Caco-2 (cell line): ENCODE measurements around the gene EHD4. TPM values are rescaled to one million over a fixed set of nuclear protein-coding genes. Genes with fewer than 3 reads are reported as not detected.

ENCODE experiments used
- BruUV-seq: library from RNA; stranded (reverse); fragments of 400-500 nt; replicated peaks from 2 replicates; lab custom pipeline; 2021; lab: Mats Ljungman, UMichigan
- CTCF ChIA-PET: fragments of 300-600 bp; sonication (Branson Sonifier 250); formaldehyde crosslinking; loops from one replicate; lab custom pipeline; 2022; ENCODE audit warnings: antibody characterized with exemption; lab: Charles Lee
- POLR2A ChIA-PET: fragments of 300-600 bp; sonication (Branson Sonifier 250); formaldehyde crosslinking; loops from one replicate; lab custom pipeline; 2022; ENCODE audit warnings: antibody characterized with exemption; lab: Charles Lee
- DNase-seq, 2 experiments: peaks; one replicate each; pipeline versions ENCODE4 v3.0.0 to v3.0.0-alpha.2; 2020 to 2022
- H3K27me3 ChIP-seq: replicated peaks from 2 replicates; pipeline ENCODE4 v1.6.0; 2011; ENCODE audit warnings: low read length; ENCODE audit not compliant: control insufficient read depth, insufficient read depth
- H3K36me3 ChIP-seq: 2 replicates; pipeline ENCODE4 v1.5.1; 2011; ENCODE audit warnings: low read length; ENCODE audit not compliant: control insufficient read depth, insufficient read depth
- H3K4me1 ChIP-seq: fragments of 250-450 bp; sonication (Bioruptor Pico); 2 replicates; pipeline ENCODE4 v1.5.1; 2020; ENCODE audit warnings: mild to moderate bottlenecking
- H3K4me3 ChIP-seq: 2 replicates; pipeline ENCODE4 v1.5.1; 2011; ENCODE audit warnings: low read depth, mild to moderate bottlenecking, control low read depth, low read length
- H3K9me3 ChIP-seq: fragments of 250-450 bp; sonication (Bioruptor Pico); 2 replicates; pipeline ENCODE4 v1.5.1; 2020; ENCODE audit warnings: mild to moderate bottlenecking, moderate library complexity
- H3K27ac Mint-ChIP-seq: one replicate; pipeline ENCODE4 v1.8.0; 2022; ENCODE audit warnings: mixed read lengths; ENCODE audit not compliant: unreplicated experiment
- H3K27me3 Mint-ChIP-seq: one replicate; pipeline ENCODE4 v1.8.0; 2022; ENCODE audit warnings: mixed read lengths; ENCODE audit not compliant: insufficient read depth, unreplicated experiment
- H3K36me3 Mint-ChIP-seq: one replicate; pipeline ENCODE4 v1.8.0; 2022; ENCODE audit warnings: mild to moderate bottlenecking, mixed read lengths; ENCODE audit not compliant: insufficient read depth, unreplicated experiment
- H3K4me1 Mint-ChIP-seq: one replicate; pipeline ENCODE4 v1.8.0; 2022; ENCODE audit warnings: low read depth, mixed read lengths; ENCODE audit not compliant: unreplicated experiment
- H3K4me3 Mint-ChIP-seq: one replicate; pipeline ENCODE4 v1.8.0; 2022; ENCODE audit warnings: mild to moderate bottlenecking, moderate library complexity, mixed read lengths; ENCODE audit not compliant: unreplicated experiment
- H3K9me3 Mint-ChIP-seq: one replicate; pipeline ENCODE4 v1.8.0; 2022; ENCODE audit warnings: mixed read lengths; ENCODE audit not compliant: unreplicated experiment
- intact Hi-C: fragments of 100-400 bp; cut with micrococcal nuclease; formaldehyde crosslinking; loops from one replicate; pipeline ENCODE4 v1.10.0; 2022; ENCODE audit not compliant: unreplicated experiment
- total RNA-seq: library from RNA; stranded (reverse); gene quantifications from 2 replicates; pipeline ENCODE4 v1.2.3, GENCODE V29; 2022
- TF ChIP-seq, protein P1 (sequence below), 2 experiments: fragments of 200-600 bp in 1 of 2; IDR thresholded peaks; 1 replicate in 1 of 2; 2 replicates in 1 of 2; pipeline versions ENCODE4 v1.5.1 to v1.8.0; 2011 to 2022; ENCODE audit warnings: antibody characterized with exemption in 1 of 2, control low read depth in 1 of 2, inconsistent platforms in 1 of 2, low read depth in 1 of 2, low read length in 1 of 2, mild to moderate bottlenecking in 1 of 2, moderate library complexity in 1 of 2; ENCODE audit not compliant: insufficient read depth in 1 of 2, severe bottlenecking in 1 of 2, unreplicated experiment in 1 of 2

EHD4 gene
- total RNA-seq, 1 experiment from 2014 or later = 31.6 TPM

- Mint-ChIP-seq H3K27ac (no peak overlapping the region), H3K27me3 (no peaks in the 10 kb centered on the region), H3K36me3 (peaks cover 12% of the 10 kb centered on the region), H3K4me1 (no peaks in the 10 kb centered on the region), H3K4me3 (no peak overlapping the region), H3K9me3 (no peaks in the 10 kb centered on the region)
- DNase-seq = no peak
- intact Hi-C loops = no loop called here
- no peaks in the 10 kb centered on the region for H3K27me3 ChIP-seq
- CTCF ChIA-PET = no interaction called here
- no peaks in the 10 kb centered on the region for H3K4me1 ChIP-seq
- POLR2A ChIA-PET = no interaction called here
- no peaks in the 10 kb centered on the region for H3K36me3 ChIP-seq
- no peak overlapping the region for H3K4me3 ChIP-seq
- TF ChIP-seq, protein P1, sequence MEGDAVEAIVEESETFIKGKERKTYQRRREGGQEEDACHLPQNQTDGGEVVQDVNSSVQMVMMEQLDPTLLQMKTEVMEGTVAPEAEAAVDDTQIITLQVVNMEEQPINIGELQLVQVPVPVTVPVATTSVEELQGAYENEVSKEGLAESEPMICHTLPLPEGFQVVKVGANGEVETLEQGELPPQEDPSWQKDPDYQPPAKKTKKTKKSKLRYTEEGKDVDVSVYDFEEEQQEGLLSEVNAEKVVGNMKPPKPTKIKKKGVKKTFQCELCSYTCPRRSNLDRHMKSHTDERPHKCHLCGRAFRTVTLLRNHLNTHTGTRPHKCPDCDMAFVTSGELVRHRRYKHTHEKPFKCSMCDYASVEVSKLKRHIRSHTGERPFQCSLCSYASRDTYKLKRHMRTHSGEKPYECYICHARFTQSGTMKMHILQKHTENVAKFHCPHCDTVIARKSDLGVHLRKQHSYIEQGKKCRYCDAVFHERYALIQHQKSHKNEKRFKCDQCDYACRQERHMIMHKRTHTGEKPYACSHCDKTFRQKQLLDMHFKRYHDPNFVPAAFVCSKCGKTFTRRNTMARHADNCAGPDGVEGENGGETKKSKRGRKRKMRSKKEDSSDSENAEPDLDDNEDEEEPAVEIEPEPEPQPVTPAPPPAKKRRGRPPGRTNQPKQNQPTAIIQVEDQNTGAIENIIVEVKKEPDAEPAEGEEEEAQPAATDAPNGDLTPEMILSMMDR (IDR thresholded peaks at IDR 0.05; ENCODE audit: insufficient read depth in 1 of 2, low read depth in 1 of 2, low read length in 1 of 2, severe bottlenecking in 1 of 2, unreplicated experiment in 1 of 2) = no peak
- H3K9me3 ChIP-seq = no peaks in the 10 kb centered on the region
- BruUV-seq = no TSS peak
Observed at GRCh38 chr15:41849861-41850260, 122.5 kb downstream of the EHD4 start.

- H3K4me1 ChIP-seq = no peaks in the 10 kb centered on the region
- Mint-ChIP-seq H3K4me1 (no peaks in the 10 kb centered on the region), H3K27me3 (no peaks in the 10 kb centered on the region), H3K36me3 (peaks cover 12% of the 10 kb centered on the region), H3K27ac (no peak overlapping the region), H3K4me3 (no peak overlapping the region), H3K9me3 (no peaks in the 10 kb centered on the region)
- BruUV-seq = no TSS peak
- H3K4me3 ChIP-seq = no peak overlapping the region
- DNase-seq = no peak
- ChIA-PET CTCF (no interaction called here), POLR2A (no interaction called here)
- intact Hi-C loops = no loop called here
- no peaks in the 10 kb centered on the region for H3K27me3 ChIP-seq
- TF ChIP-seq, protein P1 (IDR thresholded peaks at IDR 0.05; ENCODE audit: insufficient read depth in 1 of 2, low read depth in 1 of 2, low read length in 1 of 2, severe bottlenecking in 1 of 2, unreplicated experiment in 1 of 2) = no peak
- no peaks in the 10 kb centered on the region for H3K9me3 ChIP-seq
- no peaks in the 10 kb centered on the region for H3K36me3 ChIP-seq
Observed at GRCh38 chr15:41849204-41849603, 123.2 kb downstream of the EHD4 start.

DNA sequence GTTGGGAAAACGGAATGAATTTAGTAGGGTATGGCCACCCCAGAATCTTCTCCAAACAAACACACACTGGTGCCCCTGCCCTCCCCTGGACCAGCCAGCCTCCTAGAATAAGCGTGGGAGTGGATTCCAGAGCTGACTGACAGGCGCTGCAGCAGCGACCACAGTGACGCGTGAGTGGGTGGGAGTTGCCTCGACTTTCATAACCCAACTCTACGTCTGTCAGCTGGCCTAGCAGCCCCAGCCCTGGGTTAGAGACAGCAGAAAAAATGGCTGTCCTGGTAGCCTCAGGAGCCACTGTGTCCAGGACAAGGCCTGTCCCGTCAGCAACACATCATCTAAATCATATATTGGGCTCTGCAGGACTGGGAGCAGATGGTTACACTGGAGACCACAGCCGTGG is 123.7 kb downstream of the EHD4 start:
- TF ChIP-seq, protein P1 (IDR thresholded peaks at IDR 0.05; ENCODE audit: insufficient read depth in 1 of 2, low read depth in 1 of 2, low read length in 1 of 2, severe bottlenecking in 1 of 2, unreplicated experiment in 1 of 2) = no peak
- DNase-seq = no peak
- Histone ChIP-seq H3K27me3 (no peaks in the 10 kb centered on the region), H3K36me3 (no peaks in the 10 kb centered on the region; the same call in 1 of the 2 replicates), H3K4me1 (no peaks in the 10 kb centered on the region), H3K9me3 (no peaks in the 10 kb centered on the region), H3K4me3 (no peak overlapping the region)
- BruUV-seq = no TSS peak
- no peak overlapping the region for H3K27ac Mint-ChIP-seq
- ChIA-PET POLR2A (no interaction called here), CTCF (interaction anchor here (0.6 kb wide), 1 partner anchor 361 kb away, joined by 3 read pairs; no protein-coding TSS in a partner anchor)
- peaks cover 6% of the 10 kb centered on the region for H3K36me3 Mint-ChIP-seq
- no peaks in the 10 kb centered on the region for H3K9me3 Mint-ChIP-seq
- no peaks in the 10 kb centered on the region for H3K4me1 Mint-ChIP-seq
- no peaks in the 10 kb centered on the region for H3K27me3 Mint-ChIP-seq
- intact Hi-C loops = no loop called here
- H3K4me3 Mint-ChIP-seq = no peak overlapping the region
